IPS-11a (cell line): ENCODE measurements around the gene LIPC.

Experiments used
- H3K4me3 ChIP-seq: one replicate; pipeline ENCODE4 v1.5.1; 2013; ENCODE audit warnings: low read depth, low read length, control low read depth

Gene LIPC

GRCh38 chr15:58572521-58572920 is 140.7 kb downstream of the LIPC start:
- H3K4me3 ChIP-seq = no peak overlapping the region

- no peak overlapping the region for H3K4me3 ChIP-seq
Measured at GRCh38 chr15:58573270-58573669, 141.5 kb downstream of the LIPC start.

GRCh38 chr15:58574631-58575030 is 142.8 kb downstream of the LIPC start:
- no peak overlapping the region for H3K4me3 ChIP-seq

DNA sequence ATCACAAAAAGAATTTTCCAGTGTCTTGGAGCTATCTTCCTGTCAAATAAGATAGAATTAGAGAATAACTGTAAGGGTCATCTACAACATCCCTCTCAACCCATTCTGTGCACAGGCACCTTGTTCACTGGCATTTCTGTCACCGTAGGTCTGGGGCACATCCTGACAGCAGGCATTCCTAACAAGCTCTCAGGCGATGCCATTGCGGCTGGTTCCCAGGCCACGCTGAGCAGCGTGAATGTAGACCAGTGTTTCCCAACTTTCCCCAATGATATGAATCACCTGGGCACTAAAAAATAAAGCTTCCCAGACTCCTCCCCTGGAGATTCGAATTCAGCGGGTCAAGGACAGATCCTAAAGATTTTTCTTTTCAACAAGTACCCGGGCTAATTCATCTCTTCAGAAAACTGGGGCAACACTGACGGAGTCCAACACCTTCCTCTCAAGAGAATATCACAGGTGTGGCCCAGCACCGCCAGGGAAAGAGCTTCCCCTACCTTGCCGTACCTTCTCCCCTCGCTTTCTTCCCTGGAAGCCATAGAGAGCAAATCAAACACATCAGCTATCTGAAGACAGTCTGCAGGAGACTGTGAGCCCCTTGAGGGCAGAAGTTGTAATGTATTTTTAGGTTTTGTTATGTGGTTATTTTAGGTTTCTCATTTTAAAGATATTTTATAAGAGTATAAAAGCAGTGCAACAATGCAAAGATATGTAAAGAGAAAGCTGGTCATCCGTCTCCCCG is 143.4 kb downstream of the LIPC start:
- H3K4me3 ChIP-seq = no peak overlapping the region

- H3K4me3 ChIP-seq = no peak overlapping the region
Measured at GRCh38 chr15:58576657-58577056, 144.9 kb downstream of the LIPC start.

DNA sequence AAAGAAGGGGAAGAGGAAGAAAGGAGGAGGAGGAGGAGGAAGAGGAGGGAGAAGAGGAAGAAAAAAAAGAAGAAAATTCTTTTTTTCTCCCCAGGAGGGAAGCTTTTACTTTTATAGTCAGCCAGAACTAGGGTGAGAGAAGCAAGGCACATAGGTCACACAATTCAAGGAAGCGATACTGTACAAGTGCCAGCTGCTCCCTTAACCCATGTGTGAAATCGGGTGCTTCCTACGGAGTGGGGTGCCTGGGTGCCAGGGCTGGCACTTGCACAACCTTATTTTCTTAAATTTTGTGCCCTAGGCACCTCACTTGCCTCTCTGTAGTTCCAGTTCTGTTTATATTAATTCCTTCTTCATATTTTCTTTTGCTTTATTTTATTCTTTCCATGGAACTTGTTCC is 150.4 kb downstream of the LIPC start:
- H3K4me3 ChIP-seq = no peak overlapping the region

- H3K4me3 ChIP-seq = no peak overlapping the region
Measured at GRCh38 chr15:58583171-58583908, 151.5 kb downstream of the LIPC start.

DNA sequence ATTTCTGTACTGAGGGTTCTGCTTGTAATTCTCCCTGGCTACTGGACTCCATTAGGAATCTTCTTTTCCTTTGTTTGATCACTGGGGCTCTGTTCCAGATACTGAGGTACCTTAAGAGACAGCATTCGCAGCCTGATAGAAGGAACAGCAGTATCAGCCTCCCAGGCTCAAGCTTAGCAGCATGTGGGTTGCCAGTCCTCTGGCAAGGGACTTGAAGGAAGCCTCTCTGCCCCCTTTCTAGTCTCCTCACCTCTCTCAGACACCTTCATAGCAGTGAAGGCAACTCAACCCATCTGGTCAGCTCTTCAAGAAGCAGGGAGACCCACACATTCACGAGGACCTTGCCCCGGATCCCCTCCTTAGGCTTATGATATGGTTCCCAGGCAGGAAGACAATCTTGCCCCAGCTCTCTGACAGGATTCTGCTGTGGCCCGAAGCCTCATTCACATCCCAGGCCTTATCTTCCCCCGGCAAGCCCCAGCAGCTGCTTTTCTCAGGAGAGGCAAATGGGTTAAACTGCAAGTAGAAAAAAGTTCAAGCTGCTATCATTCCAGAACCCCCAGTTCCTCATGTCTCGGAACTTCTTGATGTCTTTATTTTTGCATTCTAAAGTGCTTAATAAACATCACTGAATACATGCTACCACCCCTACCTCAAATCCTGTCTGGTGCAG is 153.1 kb downstream of the LIPC start:
- no peak overlapping the region for H3K4me3 ChIP-seq

- H3K4me3 ChIP-seq = no peak overlapping the region
Measured at GRCh38 chr15:58585693-58586443, 154.1 kb downstream of the LIPC start.

- no peak overlapping the region for H3K4me3 ChIP-seq
Measured at GRCh38 chr15:58587486-58587885, 155.7 kb downstream of the LIPC start.

- no peak overlapping the region for H3K4me3 ChIP-seq
Measured at GRCh38 chr15:58588096-58588495, 156.3 kb downstream of the LIPC start.

- H3K4me3 ChIP-seq = no peak overlapping the region
Measured at GRCh38 chr15:58589047-58589446, 157.3 kb downstream of the LIPC start.

DNA sequence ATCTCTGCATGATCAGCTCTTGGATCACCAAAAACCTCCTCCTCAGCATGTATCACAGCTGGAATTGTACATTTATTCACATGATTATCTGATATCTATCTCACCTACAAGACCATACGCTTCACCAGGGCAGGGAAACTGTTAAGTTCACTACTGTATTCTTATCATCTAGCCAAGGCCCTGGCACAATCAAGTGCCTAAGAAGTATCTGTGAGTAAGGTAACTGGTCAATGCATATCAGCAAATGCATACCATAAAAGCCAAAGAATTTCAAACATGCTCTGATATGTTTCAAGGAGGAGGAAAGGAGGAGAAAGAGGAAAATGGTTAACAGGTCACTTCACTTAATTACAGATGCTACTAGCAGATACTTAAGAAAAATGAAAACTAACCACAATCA is 158.4 kb downstream of the LIPC start:
- H3K4me3 ChIP-seq = no peak overlapping the region

- H3K4me3 ChIP-seq = no peak overlapping the region
Measured at GRCh38 chr15:58590926-58591325, 159.1 kb downstream of the LIPC start.

GRCh38 chr15:58593870-58594269 is 162.1 kb downstream of the LIPC start:
- no peak overlapping the region for H3K4me3 ChIP-seq

DNA sequence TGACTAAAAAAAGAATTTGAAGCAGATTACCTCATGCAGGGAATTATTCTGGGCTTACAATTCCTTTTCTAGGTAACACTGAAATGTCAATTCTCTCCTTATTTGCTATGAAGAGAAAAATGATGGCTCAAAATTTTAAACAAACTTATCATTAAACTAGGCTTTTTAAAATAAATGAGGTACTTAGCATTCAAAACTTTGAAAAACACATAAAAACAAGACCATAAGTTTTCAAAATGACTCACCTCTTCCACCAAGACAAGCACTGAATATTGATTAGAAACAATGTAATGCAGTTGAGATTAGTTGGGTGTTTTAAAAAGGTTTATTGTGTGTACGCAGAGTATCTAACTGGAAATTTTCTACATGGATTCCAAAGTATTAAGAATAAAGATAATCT is 163.1 kb downstream of the LIPC start:
- no peak overlapping the region for H3K4me3 ChIP-seq

GRCh38 chr15:58595516-58596263 is 163.9 kb downstream of the LIPC start:
- H3K4me3 ChIP-seq = no peak overlapping the region

- no peak overlapping the region for H3K4me3 ChIP-seq
Measured at GRCh38 chr15:58597943-58598828, 166.4 kb downstream of the LIPC start.

GRCh38 chr15:58598829-58599210 is 167.0 kb downstream of the LIPC start:
- no peak overlapping the region for H3K4me3 ChIP-seq

- no peak overlapping the region for H3K4me3 ChIP-seq
Measured at GRCh38 chr15:58602823-58603222, 171.0 kb downstream of the LIPC start.
